ACHN (cell line): ENCODE results near the gene SETD2.
"Not testable (repeated sequence)": the region's sequence is repeated elsewhere in the genome, so short reads cannot be mapped to it uniquely, and the experiment has no call there.

Experiments used
- DNase-seq: peaks from one replicate; pipeline ENCODE4 v3.0.0-alpha.2; 2015
- in situ Hi-C: cut with HindIII; loops from 2 replicates; pipeline ENCODE4 v1.10.0; 2017; ENCODE audit warnings: low sequenced_read_pairs, low pct_ligation_motif_present, low pct_unique_long_range_greater_than_20kb

The SETD2 gene

GRCh38 chr3:47156396-47156795 lies 7.5 kb downstream of the SETD2 start:
- DNase-seq, result no peak
- in situ Hi-C loops, result no loop called here

- no peak for DNase-seq
- in situ Hi-C loops, result no loop called here
These were observed 11.3 kb downstream of the SETD2 start for GRCh38 chr3:47152578-47152977.

- no peak for DNase-seq
- in situ Hi-C loops, result no loop called here
These were observed 12.1 kb downstream of the SETD2 start for GRCh38 chr3:47151836-47152235.

GRCh38 chr3:47149339-47149933 lies 14.5 kb downstream of the SETD2 start:
- no peak for DNase-seq
- in situ Hi-C loops, result no loop called here

GRCh38 chr3:47145272-47145671 lies 18.6 kb downstream of the SETD2 start:
- no peak for DNase-seq
- in situ Hi-C loops, result no loop called here

- DNase-seq, result no peak
- in situ Hi-C loops, result no loop called here
These were observed 20.8 kb downstream of the SETD2 start for GRCh38 chr3:47143068-47143467.

DNA sequence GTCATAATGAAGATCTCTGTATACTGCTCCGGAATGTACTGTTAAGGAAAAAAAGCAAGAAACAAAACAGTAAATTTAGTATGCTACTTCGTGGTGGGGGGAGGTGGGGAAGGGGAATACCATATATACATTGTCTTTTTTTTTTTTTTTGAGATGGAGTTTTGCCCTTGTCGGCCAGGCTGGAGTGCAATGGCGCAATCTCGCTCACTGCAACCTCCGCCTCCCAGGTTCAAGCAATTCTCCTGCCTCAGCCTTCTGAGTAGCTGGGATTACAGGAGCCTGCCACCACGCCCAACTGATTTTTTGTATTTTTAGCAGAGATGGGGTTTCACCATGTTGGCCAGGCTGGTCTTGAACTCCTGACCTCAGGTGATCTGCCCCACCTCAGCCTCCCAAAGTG lies 21.4 kb downstream of the SETD2 start:
- in situ Hi-C loops, DNase-seq: not testable (repeated sequence)

- peak; percentile 58 for DNase-seq
- in situ Hi-C loops, result not testable (repeated sequence)
These were observed 22.9 kb downstream of the SETD2 start for GRCh38 chr3:47140973-47141461.

DNA sequence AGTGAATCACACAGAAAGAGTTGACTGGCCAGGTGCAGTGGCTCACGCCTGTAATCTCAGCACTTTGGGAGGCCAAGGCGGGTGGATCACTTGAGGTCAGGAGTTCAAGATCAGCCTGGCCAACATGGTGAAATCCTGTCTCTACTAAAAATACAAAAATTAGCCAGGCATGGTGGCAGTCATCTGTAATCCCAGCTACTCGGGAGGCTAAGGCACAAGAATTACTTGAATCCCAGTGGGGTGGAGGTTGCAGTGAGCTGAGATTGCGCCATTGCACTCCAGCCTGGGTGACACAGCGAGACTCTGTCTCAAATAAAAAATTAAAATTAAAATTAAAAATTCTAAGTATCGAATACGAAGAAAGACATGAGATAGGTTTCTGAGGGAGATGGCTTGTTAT lies 23.4 kb downstream of the SETD2 start:
- in situ Hi-C loops, DNase-seq: not testable (repeated sequence)

DNA sequence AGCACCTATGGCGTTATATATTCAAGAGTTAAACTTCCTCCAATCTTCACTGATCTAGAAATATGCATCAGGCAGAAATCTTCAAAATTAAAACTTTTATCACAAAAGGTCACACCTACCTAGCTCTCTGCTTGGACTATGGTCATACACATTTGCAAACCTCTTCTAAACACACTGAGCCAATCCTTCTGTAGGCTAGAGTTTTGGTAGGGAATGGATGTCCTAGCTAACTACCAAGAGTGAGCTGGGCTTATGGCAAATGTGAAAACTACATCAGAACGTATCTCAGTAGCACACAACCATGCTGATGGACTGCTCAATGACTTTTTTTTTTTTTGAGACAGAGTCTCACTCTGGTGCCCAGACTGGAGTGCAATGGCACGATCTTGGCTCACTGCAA lies 29.6 kb downstream of the SETD2 start:
- DNase-seq, result no peak
- in situ Hi-C loops, result no loop called here

- in situ Hi-C loops, result no loop called here
- DNase-seq, result no peak
These were observed 30.3 kb downstream of the SETD2 start for GRCh38 chr3:47133641-47134040.

GRCh38 chr3:47130557-47130956 lies 33.4 kb downstream of the SETD2 start:
- in situ Hi-C loops, result no loop called here
- DNase-seq, result no peak

GRCh38 chr3:47128137-47128536 lies 35.8 kb downstream of the SETD2 start:
- DNase-seq, result no peak
- in situ Hi-C loops, result no loop called here

DNA sequence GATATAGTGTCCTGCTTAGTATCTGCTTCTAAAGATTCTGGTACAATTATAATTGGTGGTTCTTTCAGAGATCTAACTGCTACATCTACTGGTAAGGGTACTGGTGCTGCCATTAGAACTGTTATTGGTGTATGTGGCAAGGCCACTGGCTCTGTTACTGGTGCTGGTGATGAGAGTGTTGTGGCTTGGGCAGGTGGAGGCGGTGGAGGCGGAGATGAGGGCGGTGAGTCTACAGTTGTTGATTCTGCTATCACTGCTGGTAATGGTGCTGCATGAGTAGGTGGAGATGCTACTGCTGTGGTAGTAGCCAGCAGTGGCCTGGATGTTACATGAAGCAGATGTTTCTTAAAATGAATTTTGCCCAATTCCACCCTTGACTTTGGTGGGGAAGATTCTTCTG lies 40.1 kb downstream of the SETD2 start:
- no peak for DNase-seq
- in situ Hi-C loops, result no loop called here

- in situ Hi-C loops, result no loop called here
These were observed 42.5 kb downstream of the SETD2 start for GRCh38 chr3:47121409-47121808.

GRCh38 chr3:47120138-47120537 lies 43.8 kb downstream of the SETD2 start:
- DNase-seq, result no peak
- in situ Hi-C loops, result no loop called here

More at GRCh38 chr3:47121409-47121808, 42.5 kb downstream of the SETD2 start:
- DNase-seq, result no peak

GRCh38 chr3:47119387-47119786 lies 44.5 kb downstream of the SETD2 start:
- DNase-seq, in situ Hi-C loops: not testable (repeated sequence)

- DNase-seq, result no peak
These were observed 46.0 kb downstream of the SETD2 start for GRCh38 chr3:47117807-47118364.

GRCh38 chr3:47115524-47115923 lies 48.4 kb downstream of the SETD2 start:
- in situ Hi-C loops, DNase-seq: not testable (repeated sequence)

More at GRCh38 chr3:47117807-47118364, 46.0 kb downstream of the SETD2 start:
- in situ Hi-C loops, result no loop called here

- in situ Hi-C loops, result no loop called here
- no peak for DNase-seq
These were observed 50.1 kb downstream of the SETD2 start for GRCh38 chr3:47113669-47114365.
